Psoas muscle (tissue), 8 donors: ENCODE measurements around the gene UMODL1. TPM values are rescaled to one million over a fixed set of nuclear protein-coding genes. Genes with fewer than 3 reads are reported as not detected.

Experiments
- ATAC-seq, 4 donors: fragments of 200-7000 bp; cut with Tn5 transposase; one replicate each; pipeline ENCODE4 v1.9.1; 2020; ENCODE audit warnings: moderate library complexity in 3 of 4, mild to moderate bottlenecking in 2 of 4
- DNase-seq, 2 donors: peaks; one replicate each; pipeline ENCODE4 v3.0.0-alpha.2; 2020
- H3K27ac ChIP-seq: fragments of 200-600 bp; one replicate; pipeline ENCODE4 v1.8.0; 2022
- H3K27me3 ChIP-seq, 3 donors: fragments of 200-600 bp in 1 of 3; one replicate each; pipeline versions ENCODE4 v1.6.1 to v1.8.0; 2013 to 2022; ENCODE audit warnings: low read length in 2 of 3, mild to moderate bottlenecking in 2 of 3, moderate library complexity in 1 of 3; ENCODE audit not compliant: insufficient read depth in 3 of 3
- H3K36me3 ChIP-seq, 2 donors: fragments of 200-600 bp in 1 of 2; one replicate each; pipeline versions ENCODE4 v1.6.1 to v1.8.0; 2013 to 2022; ENCODE audit warnings: low read depth in 1 of 2, mild to moderate bottlenecking in 1 of 2, moderate library complexity in 1 of 2; ENCODE audit not compliant: insufficient read depth in 1 of 2
- H3K4me1 ChIP-seq: fragments of 200-600 bp; one replicate; pipeline ENCODE4 v1.8.0; 2022
- H3K4me3 ChIP-seq: fragments of 200-600 bp; one replicate; pipeline ENCODE4 v1.8.0; 2022; ENCODE audit warnings: mild to moderate bottlenecking
- H3K9me3 ChIP-seq: fragments of 200-600 bp; one replicate; pipeline ENCODE4 v1.8.0; 2022
- WGBS, 3 donors: extraction: QIAGEN DNeasy Blood & Tissue Kit; methylation state at CpG; one replicate each; pipeline versions ENCODE4 v1.1.6 to v1.1.7; 2013; 5-methylcytosine and 5-hydroxymethylcytosine counted together
- intact Hi-C, 2 donors: fragments of 100-400 bp; cut with DNase I; formaldehyde crosslinking; loops; one replicate each; pipeline versions ENCODE4 v1.11.0 to v1.14.2; 2022
- polyA plus RNA-seq, 3 donors: library from polyadenylated mRNA; stranded (reverse); fragments of 200-250 nt; gene quantifications; one replicate each; pipeline ENCODE4 v1.2.3, GENCODE V29; 2013
- total RNA-seq, 4 donors: library from RNA; stranded (reverse); fragmentation: NEBNext Ultra II Directional in 2 of 4; extraction: Animal tissue kit (Norgen Biotek cat#: 25700) in 2 of 4; gene quantifications; one replicate each; pipeline versions ENCODE4 v1.2.1 to v1.2.4, GENCODE V29; 2021 to 2023
- TF ChIP-seq, protein P1 (sequence below): fragments of 200-600 bp; IDR thresholded peaks from one replicate; pipeline ENCODE4 v1.8.0; 2022; ENCODE audit warnings: antibody characterized with exemption
- donor health status: healthy with polysubstance abuse.
- donor health status: DM: no; HTN: no; CAD: no; lungs with moderate emphysema.
- donor health status: Bipolar disorder and iron deficiency.
- donor health status: healthy.
- donor health status: DM: yes; HTN: yes; CAD: no.
- donor health status: DM: no; HTN: no; CAD: no.
- donor health status: DM: no; HTN: no; CAD: no.
- donor health status: DM: yes; HTN: yes; CAD: no.

Gene UMODL1
- total and polyA plus RNA-seq, 7 donors, result not detected

DNA sequence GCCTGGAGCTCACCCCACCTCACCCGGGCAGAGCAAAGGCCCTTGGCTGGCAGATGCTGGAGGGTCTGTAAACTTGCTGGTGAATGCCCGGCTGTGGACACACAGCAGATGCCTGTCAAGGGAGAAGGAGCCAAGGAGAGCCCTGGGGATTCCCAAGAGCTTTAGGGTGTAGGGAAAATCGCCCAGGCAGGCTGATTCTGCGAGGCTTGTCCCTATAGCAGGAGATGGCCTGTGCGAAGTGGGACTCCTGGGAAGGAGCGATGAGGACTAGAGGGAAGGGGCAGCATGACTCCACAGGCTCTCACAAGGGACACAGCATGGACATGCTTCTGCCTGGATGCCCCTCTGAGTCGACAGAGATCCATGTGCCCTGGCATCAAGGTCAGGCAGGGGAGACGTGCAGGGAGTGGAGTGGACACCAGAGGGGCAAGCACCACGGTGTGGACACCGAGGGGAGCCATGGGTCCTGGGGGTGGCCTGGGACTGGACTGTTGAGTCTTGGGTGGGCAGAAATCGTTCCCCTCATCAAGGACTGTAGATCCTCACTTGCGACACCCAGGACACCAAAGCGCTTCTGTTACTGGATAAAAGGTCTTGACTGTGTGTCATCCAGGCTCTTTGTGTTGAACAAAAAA is 76.4 kb downstream of the UMODL1 start:
- WGBS, 3 donors, result 73 to 83% (median 74%) methylated on average over 13 of the region's 13 CpGs

DNA sequence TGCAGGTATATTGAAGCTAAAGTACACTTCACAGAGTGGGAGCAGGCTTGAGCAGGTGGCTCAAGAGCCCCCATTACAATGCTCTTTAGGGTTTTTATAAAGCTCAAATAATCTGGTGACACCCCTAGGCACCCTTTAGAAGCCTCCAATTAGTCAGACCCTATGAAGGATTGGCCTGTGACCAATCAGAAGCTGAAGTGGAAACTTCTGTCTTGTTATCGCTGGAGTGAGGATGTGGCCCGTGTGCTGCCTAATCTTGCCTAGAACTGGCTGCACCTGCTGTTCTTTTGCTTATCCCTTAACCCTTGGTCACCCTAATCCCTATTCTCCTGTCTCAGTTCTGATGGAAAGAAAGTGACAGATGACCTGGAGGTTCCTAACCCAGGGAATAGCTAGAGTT is 77.0 kb downstream of the UMODL1 start:
- TF ChIP-seq, protein P1, sequence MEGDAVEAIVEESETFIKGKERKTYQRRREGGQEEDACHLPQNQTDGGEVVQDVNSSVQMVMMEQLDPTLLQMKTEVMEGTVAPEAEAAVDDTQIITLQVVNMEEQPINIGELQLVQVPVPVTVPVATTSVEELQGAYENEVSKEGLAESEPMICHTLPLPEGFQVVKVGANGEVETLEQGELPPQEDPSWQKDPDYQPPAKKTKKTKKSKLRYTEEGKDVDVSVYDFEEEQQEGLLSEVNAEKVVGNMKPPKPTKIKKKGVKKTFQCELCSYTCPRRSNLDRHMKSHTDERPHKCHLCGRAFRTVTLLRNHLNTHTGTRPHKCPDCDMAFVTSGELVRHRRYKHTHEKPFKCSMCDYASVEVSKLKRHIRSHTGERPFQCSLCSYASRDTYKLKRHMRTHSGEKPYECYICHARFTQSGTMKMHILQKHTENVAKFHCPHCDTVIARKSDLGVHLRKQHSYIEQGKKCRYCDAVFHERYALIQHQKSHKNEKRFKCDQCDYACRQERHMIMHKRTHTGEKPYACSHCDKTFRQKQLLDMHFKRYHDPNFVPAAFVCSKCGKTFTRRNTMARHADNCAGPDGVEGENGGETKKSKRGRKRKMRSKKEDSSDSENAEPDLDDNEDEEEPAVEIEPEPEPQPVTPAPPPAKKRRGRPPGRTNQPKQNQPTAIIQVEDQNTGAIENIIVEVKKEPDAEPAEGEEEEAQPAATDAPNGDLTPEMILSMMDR, result no peak
- ATAC-seq, result no peak
- Histone ChIP-seq H3K27ac (no peak overlapping the region), H3K27me3 (no peaks in the 10 kb centered on the region), H3K4me3 (no peak overlapping the region), H3K36me3 (no peaks in the 10 kb centered on the region), H3K4me1 (no peaks in the 10 kb centered on the region), H3K9me3 (no peaks in the 10 kb centered on the region)
- intact Hi-C loops, result loop anchor here (5.0 to 10.0 kb wide), 4 partner anchors 109 to 304 kb away; no protein-coding TSS in a partner anchor
- no peak for DNase-seq
- WGBS, 3 donors, result 23 to 63% (median 28%) methylated on average over 2 of the region's 2 CpGs

More for the DNA sequence above, 76.4 kb downstream of the UMODL1 start:
- H3K36me3 ChIP-seq, result no peaks in the 10 kb centered on the region
- no peak overlapping the region for H3K27ac ChIP-seq
- no peaks in the 10 kb centered on the region for H3K9me3 ChIP-seq
- no peak overlapping the region for H3K4me3 ChIP-seq
- no peaks in the 10 kb centered on the region for H3K27me3 ChIP-seq
- TF ChIP-seq, protein P1, result no peak
- ATAC-seq, result no peak
- DNase-seq, result no peak
- intact Hi-C loops, result loop anchor here (2.0 to 10.0 kb wide), 5 partner anchors 110 to 305 kb away; no protein-coding TSS in a partner anchor
- H3K4me1 ChIP-seq, result no peaks in the 10 kb centered on the region

DNA sequence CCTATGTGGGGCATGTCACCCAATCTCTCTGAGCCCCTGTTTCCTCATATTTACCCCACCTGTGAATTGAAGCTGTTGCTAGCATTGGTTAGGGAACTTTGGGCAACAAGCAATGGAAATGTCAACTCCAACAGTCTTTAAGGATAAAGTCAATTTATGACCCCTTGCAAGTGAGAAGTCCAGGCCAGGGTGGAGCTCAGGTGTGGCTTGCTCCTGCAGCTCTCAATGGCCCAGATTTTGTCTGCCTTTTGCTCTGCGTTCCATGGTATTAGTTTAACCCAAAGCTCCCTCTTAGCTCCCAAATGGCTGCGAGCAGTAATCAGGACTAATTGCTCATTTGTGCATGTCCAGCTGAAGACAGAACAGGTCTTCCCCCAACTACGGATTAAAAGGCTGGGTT is 77.5 kb downstream of the UMODL1 start:
- WGBS, 3 donors, result 90 to 96% (median 95%) methylated on average over 3 of the region's 3 CpGs
- no peak overlapping the region for H3K4me3 ChIP-seq
- no peaks in the 10 kb centered on the region for H3K36me3 ChIP-seq
- H3K27ac ChIP-seq, result no peak overlapping the region
- DNase-seq (no peak), ATAC-seq (no peak)
- no peaks in the 10 kb centered on the region for H3K9me3 ChIP-seq
- TF ChIP-seq, protein P1, result no peak
- H3K27me3 ChIP-seq, result no peaks in the 10 kb centered on the region
- H3K4me1 ChIP-seq, result no peaks in the 10 kb centered on the region
- intact Hi-C loops, result loop anchor here (5.0 to 10.0 kb wide), 4 partner anchors 109 to 304 kb away; no protein-coding TSS in a partner anchor

DNA sequence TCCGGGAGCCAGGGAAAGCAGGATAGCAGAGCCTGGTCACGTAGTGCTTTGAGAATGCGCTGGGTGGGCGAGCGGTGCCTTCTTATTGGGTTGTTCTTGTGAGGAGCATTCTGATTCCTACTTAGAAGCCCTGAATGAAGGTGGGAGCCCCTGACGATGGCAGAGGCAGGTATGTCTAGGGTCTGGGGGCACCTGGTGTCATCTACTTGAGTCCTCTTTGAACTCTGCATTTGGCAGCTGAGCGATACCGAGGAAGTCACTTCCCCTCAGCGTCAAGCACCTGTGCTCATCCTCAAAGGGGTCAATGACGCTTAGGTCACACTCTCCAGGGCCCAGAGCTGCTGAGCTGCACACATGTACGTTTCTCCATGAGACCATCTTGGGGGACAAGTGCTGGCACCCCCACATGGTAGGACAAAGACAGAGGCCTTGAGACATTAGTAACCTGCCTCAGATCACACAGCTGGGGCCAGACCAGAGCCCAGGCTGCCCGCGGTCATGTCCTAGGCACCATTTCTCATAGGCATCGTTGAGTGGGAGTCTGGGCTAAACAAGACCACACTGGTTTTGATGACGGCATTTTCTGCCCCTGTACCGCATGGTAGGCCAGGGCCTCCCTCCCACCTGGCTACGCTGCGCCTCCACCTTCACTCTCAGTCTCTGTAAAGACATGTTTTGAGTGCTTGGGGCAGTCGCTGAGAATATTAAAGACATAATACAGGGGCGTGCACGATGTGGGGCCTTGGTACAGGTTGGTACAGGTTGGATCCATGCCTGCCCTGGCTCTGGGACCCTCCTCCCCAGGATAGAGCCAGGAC is 78.7 kb downstream of the UMODL1 start:
- 94 to 95% (median 94%) methylated on average over 21 of the region's 21 CpGs for WGBS, 3 donors
- TF ChIP-seq, protein P1, result no peak

More for the DNA sequence above, 78.7 kb downstream of the UMODL1 start:
- Histone ChIP-seq H3K4me3 (no peak overlapping the region), H3K4me1 (no peaks in the 10 kb centered on the region), H3K27ac (no peak overlapping the region), H3K9me3 (no peaks in the 10 kb centered on the region), H3K36me3 (no peaks in the 10 kb centered on the region), H3K27me3 (no peaks in the 10 kb centered on the region)
- DNase-seq (no peak), ATAC-seq (no peak)
- intact Hi-C loops, result loop anchor here (5.0 to 10.0 kb wide), 4 partner anchors 107 to 302 kb away; no protein-coding TSS in a partner anchor
